HG02938 (cell line): ENCODE results near the gene SLC25A38.

Source experiments
- ATAC-seq: cut with Tn5 transposase; IDR thresholded peaks from one replicate; pipeline ENCODE4 v1.9.1; 2021; ENCODE audit warnings: mild to moderate bottlenecking, moderate library complexity; ENCODE audit not compliant: unreplicated experiment

SLC25A38 gene

DNA sequence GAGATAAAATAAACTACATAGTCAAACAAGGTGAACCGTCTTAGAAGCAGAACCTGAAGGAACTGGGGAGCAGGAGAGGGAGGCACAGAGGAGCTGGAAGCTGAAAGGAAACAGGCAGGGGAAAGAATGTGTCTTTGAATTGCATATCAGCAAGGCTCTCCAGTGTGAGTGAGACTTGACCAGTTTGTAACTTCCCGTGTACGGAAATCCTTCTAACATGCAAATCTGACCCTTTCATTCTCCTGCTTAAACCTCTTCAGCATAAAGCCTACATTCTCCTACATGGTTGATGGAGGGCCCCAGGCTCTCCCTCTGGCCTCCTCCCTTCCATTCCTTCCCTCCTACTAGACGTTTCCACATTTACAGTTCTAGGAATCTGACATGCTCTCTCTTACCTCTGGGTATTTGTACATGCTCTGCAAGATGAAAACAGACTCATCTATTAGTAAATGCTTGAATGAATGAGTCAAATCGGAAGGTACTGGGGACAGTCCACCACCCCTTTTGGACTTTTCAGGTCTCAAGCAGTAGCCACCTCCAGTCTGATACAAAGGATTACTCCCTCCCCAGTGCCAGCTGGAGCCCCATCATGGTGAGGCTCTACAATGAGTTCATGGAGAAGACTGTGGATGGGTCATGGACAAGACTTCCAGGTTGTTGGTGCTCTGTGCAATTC lies 6.1 kb upstream of the SLC25A38 start:
- ATAC-seq: no peak

DNA sequence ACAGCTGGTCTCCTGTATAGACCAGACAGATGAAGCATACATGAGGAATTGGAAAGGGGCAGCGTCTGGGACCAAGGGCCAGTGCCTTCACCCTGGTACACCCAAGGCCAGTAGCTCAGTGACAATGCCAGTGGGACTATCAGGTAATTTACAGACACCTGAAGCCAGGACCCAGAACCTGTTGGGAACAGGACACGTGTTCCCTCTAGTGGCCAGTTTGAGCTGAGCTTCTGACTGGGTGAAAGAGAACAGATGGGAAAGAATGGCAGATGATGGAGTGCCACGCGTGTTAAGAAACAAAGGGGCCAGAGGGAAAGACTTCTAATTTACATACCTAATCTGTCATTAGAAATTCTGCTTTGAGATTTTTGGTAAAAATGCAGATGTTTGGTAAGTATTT lies 5.1 kb upstream of the SLC25A38 start:
- ATAC-seq: peak; percentile 67

DNA sequence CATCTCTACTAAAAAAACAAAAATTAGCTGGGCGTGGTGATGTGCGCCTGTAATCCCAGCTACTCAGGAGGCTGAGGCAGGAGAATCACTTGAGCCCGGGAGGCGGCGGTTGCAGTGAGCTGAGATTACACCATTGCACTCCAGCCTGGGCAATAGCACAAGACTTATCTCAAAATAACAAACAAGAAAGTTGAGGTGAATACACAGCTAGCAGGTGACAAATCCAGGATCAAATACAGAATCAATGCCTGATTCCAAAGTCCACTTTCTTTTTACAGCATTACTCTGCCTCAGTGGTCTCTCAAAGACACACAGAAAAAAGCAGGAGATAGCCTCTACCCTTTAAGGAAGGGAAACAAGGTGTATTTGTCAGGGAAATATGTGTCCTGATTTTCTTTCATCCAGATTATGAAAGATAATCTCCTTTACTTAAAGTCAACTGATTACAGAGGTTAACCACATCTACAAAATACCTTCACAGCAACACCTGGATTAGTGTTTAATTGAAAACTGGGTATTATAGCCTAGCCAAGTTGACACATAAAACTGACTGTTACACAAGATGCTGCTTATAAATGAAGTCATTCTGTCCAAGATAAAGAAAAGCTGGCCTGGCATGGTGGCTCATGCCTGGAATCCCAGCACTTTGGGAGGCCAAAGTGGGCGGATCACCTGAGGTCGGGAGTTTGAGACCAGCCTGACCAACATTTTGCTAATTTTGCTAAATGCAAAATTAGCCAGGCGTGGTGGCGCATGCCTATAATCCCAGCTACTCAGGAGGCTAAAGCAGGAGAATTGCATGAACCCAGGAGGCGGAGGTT lies 4.0 kb upstream of the SLC25A38 start:
- no peak for ATAC-seq

DNA sequence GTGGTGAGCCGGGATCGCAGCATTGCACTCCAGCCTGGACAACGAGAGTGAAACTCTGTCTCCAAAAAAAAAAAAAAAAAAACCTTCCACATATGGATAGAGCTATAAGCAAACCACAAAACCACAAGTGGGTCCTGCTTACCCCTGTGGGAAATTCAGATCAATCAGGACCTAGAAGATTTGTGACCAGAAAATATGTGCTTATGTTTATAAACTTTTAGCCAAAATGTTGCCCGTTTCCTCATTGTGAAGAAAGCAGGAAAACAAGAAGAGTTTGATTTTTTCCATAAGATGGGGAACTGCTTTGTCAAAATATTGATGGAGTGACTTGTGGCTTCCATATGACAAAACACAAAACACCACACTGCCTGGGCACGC lies 3.4 kb upstream of the SLC25A38 start:
- ATAC-seq: no peak

DNA sequence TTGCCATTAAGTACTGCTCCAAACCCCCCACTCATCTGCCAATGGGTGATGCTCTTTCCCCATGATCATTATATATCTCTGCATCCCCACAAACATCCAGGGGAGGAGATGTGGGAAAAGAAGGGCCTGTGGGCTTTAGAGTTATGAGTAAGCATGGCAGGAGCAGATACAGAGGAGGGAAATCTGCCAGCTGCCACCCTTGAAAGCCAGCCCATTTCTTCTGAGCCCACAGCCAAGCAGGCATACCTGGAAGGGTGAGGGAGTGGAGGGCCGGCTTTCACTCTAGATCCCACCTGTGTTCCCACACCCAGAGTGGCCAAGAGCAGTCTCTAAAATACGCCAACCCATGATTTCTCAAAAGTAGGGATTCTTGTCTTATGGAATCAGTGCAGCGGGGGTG lies 1.7 kb upstream of the SLC25A38 start:
- ATAC-seq: no peak

DNA sequence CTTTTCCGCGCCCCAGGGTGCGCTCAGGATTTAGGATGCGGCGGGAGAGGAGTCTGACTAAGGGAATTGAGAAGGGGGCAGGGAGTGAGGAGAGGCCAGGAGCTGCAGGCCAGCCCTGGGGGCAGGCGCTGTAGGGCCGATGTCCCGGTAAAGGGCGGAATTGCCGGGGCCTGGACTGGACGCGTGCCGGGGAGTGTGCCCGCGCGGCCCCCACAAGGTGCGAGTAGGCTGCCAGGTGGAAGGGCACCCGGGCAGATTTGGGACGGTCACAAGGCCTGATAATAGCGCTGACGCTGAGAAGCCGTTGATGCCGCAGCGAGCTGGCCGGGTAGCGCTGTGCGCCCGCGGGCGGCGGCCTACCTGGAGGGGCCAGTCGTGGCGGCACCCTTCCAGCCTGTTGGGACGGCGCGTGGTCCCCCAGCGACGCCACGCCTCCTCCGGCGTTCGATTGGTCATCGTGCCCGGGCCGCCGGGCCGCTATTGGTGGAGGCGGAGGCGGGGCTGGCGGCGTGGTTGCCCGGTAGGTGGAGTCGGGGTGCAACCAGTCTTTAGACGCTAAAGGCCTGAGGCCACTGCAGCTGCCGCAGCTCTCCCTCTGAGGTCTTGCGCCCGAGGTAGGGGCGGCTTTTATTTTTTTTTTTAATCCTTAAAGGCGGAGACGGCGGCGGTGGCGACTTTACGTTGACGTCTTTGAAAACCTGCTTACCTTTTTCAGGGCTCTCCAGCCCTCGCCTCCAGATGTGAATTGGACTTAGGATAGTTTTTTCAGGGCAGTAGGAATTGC lies 903 bp downstream of the SLC25A38 start:
- ATAC-seq: peak; percentile 57

DNA sequence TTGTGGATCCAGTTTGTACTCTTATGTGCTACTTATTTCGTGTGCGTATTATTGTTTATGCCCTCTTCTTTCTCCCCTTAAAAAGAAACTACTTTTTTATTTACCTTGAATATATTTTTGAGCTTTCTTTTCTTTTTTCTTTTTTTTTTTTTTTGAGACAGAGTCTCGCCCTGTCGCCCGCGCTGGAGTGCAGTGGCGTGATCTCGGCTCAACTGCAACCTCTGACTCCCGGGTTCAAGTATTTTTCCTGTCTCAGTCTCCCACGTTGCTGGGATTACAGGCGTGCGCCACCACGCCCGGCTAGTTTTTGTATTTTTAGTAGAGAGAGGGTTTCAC lies 1.5 kb downstream of the SLC25A38 start:
- ATAC-seq: no peak

DNA sequence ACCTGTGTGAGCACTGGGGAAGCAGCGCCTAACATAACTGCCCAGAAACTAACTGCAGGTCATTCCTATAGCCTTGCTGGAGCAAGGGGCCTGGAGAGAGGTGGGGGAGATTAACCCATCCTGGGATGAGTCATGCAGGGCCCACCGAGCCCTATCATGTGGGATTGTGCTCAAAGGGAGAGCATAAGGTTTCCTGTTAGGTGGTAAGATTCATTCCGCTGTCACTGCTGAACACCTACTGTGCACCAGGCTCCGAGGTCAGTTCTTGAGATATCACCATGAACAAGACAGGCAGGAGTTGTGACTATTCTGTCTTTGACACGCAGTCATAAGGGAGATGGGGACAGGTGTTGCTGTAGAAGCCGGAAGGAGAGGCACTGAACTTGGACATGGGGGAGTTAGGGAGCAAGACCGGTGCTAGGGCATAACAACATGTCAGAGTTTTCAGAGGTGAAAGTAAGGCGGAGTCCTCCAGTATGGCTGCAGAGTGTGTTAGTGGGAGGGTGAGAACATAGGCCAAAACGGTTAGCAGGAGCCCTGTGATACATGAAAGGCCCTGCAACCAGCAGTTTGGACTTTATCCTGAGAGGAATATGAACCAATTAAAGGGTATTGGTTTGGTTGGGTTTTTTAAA lies 2.4 kb downstream of the SLC25A38 start:
- no peak for ATAC-seq

DNA sequence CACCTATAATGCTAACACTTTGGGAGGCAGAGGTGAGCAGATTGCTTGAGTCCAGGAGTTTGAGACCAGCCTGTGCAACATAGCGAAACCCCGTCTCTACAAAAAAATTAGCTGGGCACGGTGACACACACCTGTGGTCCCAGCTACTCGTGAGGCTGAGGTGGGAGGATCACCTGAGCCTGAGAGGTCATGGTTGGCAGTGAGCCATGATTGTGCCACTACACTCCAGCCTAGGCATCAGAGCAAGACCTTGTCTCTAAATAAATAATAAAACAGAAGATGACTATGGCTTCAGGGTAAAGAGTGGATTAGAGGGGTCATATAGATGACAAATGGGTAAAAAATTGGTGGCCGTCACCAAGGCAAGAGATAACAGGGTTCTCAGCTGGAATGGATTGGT lies 3.1 kb downstream of the SLC25A38 start:
- no peak for ATAC-seq

DNA sequence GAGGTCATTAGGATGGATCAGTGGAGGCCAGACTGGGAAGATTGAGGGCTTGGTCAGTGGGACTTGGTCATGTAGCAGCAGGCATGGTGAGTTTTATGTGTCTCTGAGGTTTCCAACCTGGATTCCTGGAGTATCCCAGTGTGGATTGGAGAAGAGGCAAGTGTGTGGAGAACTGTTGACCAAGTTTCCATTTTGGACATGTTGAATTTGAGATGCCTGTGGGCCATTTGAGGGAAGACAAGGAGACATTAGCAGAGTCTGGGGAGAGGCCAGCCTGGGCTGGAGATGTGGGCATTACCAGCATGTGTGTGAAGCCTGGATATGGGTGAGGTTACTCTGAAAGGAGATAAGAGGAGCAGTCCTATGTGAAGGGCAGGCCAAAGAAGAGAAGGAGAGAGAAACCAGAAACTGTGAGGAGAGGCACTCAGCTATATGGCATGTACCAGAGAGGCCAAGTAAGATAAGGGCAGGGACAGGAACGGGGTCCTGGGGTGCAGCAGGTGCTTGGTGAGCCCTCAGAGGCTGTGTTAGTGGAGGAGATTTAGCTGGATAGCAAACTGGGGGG lies 4.3 kb downstream of the SLC25A38 start:
- no peak for ATAC-seq

DNA sequence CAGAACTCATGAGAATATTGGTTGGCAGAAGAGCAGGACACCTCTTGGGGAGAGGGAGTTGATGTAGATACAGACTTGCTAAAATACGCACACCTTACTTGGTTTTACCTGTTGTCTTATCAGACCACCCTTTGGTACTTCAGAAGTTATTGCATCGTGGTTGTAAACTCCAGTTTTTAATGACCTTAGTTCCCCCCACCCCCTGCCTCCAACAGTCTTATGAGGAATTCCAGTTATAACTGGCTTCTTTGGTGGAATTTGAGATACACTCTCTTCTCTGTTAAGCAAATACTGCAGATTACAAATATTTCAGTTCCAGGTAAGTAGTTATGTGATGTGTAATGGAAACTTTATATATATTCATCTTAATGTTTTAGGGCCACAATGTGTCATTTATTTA lies 5.0 kb downstream of the SLC25A38 start:
- no peak for ATAC-seq

DNA sequence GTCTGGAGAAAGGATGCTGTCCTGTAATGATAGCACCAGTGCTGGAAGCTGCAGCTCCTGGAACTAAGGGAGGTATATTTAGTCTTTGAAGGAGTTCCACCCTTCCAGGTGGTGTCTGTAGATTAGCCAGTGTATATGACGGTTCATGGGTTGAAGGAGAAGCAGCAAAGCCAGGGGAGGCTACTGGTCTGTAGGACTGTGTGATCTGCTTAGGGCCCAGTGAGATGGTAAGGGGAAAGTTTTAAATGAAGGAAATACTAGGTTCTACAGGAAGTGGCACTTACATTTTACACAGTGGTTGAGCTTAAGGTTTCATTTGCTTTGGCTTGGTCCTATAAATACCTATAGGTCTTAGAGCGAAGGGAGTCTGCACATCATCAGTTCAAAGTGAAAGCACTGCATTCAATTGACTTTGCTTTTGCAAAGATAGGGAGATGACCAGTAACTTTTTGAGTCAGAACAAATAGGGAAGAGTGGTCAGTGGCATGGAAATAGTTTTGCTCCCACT lies 5.6 kb downstream of the SLC25A38 start:
- ATAC-seq: peak; percentile 86

DNA sequence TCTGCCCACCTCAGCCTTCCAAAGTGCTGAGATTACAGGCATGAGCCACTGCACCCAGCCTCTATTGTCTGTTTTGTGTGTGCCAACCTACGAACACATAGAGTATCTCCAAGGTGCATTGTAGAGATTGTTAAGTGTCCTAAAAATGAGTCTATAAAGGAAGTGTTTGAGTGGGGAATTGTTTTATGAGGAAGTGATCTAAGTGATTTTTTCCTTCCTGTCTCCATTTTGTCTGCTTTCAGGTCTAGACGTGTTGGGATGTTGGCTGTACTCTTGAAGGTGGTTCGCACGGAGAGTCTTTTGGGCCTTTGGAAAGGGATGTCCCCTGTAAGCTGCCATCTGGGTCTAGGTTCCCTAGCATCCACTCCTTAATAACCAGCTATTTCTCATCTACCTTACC lies 7.0 kb downstream of the SLC25A38 start:
- ATAC-seq: no peak

DNA sequence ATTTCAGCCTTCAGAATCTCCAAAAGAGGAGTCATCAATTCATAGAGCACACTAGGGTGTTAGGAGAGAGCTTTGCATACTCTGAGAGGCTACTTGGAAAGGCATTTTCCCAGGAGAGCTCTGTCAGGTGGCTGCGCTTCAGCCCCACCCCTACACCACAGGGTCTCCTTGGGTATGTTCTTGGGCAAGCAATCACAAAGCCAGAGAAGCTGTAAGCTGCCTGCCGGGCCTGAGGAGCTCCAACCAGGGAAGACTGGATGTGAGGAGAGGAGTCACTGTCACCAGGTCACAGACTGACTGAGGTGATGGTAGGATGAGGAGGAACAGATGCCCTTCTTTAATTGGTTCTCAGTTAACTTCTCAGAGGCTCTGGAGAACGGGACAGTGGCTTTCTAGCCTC lies 13.5 kb downstream of the SLC25A38 start:
- no peak for ATAC-seq

DNA sequence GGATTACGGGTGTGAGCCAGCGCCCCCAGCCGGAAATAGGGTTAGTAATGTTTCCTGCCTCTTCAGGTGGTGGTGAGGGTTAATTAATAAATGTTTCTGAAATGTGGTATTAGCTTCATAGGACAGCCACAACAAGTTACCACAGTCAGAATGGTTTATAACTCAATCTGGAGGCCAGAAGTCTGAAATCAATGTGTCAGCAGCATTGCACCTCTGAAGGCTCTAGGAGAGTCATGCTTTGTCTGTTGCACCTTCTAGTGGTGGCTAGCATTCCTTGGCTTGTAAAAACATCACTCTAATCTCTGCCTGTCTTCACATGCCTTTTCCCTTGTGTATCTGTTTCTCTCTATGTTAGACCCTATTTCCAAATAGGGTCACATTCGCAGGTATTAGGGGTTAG lies 15.5 kb downstream of the SLC25A38 start:
- ATAC-seq: no peak

DNA sequence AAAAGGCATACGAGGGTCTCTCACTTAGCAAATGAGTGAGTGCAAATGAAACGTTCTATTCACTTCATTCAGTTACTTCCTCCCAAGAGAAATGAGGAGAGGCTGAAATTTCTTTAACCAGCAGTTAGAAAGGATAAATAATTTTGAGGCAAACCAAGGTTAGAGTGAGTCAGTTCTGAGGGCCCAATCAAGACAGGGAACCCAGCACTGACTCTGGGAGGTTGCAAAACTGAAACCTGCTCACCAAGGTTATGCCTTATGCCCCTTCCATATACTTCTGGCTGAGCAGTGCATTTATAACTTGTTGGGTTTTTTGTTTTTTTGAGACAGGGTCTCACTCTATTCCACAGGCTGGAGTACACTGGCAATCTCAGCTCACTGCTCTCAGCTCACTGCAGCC lies 18.8 kb downstream of the SLC25A38 start:
- no peak for ATAC-seq

DNA sequence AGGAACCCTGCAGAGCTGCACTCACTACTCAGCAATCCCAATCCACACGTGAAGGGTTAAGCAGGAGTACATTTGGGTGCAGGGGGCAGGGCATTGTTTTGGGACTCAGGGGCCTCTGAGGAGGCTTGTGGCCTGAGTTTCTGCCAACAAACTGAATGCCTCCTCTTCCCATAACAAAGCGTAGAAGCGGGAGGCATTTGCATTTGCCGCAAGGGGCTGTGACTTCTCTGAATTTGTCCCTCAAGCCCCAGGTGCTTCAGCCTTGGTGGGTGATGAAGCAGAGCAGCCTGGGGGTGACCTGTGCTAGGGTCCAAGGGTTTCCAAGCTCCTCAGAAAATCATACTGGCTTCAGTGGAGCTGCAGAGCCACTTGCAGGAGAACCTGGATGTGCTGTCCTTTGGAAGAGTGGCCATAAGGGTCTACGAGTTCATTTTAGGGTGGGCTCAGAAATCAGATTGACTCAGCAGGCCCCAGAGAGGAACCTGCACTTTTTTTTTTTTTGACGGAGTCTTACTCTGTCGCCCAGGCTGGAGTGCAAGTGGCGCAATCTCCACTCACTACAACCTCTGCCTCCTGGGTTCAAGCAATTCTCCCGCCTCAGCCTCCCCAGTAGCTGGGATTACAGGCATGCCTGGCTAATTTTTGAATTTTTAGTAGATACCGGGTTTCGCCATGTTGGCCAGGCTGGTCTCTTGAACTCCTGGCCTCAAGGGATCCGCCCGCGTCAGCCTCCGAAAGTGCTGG lies 21.9 kb downstream of the SLC25A38 start:
- ATAC-seq: no peak

DNA sequence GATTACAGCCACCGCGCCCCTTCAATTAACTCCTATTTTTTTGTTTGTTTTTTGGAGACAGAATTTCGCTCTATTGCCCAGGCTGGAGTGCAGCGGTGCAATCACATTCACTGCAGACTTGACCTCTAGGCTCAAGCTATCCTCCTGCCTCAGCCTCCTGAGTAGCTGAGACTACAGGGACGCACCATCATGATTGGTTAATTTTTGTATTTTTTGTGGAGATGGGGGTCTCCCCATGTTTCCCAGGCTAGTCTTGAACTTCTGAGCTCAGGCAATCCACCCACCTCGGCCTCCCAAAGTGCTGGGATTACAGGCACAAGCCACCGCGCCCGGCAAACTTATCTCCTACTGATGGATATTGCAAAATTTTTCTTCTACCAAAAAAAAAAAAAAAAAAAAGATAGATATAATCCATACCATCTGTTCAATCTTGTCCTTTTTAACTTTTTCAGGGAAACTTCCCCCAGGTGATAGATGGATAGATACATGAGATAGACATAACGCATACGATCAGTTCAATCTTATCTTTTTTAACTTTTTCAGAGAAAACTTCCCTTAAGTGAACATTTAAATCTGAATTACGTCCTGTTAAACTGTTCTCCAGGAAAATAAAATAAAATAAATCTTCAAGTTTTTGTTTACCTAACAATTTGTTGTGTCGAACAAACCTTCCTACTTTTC lies 22.7 kb downstream of the SLC25A38 start:
- no peak for ATAC-seq

DNA sequence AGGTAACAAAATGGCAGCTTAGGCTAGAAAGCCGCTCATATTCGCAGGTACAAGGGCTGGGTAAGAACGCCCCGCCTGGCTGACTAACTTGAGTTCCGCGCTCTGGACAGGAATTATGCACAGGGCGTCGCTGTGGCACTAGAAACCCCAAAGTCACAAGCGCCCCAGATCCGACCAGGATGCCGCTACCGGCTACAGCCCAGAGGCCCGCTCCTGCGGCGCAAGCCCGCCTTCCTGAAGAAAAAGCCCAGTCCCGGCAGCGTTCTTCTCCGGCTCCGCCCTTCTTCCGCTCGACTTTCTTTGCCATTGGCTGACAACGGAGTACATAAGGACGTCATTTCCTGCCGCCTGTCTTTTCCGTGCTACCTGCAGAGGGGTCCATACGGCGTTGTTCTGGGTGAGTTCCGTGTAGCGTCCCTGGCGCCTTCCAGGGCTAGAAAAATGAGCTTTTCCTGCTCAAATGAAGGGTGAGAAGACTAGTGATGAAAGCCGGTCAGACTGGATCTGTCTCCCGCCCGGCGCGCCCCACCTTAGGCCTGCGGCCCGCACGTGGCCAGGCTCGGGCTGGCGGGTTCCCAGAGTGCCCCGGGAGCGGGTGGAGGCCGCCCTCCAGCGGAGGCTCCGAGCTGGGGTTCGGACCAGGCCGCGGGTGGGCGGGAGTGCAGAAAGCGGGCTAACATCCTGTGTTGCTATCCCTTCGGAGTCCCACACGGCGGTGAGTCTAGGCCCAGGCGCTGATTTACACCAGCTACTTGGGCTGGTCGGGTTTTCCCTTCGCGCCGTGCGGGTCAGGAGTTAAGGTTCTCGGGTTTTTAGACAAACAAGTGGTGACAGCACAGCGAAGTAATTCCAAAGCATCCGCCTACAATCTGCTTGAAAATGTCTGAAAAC lies 23.4 kb downstream of the SLC25A38 start, which contains the start of gene RPSA:
Gene RPSA (plus strand): TSS at position 353 of the 891 bp plus-strand sequence. CDS start 934 bp downstream, outside the sequence.
- ATAC-seq: peak; percentile 93
